Activated CD4-positive, alpha-beta T cell treated with anti-CD3 and anti-CD28 coated beads, Interleukin-2, amount 50 U/mL, for 1 hour (primary cell): ENCODE measurements around the gene LYZL2.
"Not testable (repeated sequence)": the region's sequence is repeated elsewhere in the genome, so short reads cannot be mapped to it uniquely, and the experiment has no call there.

Experiments
- DNase-seq: peaks from one replicate; pipeline ENCODE4 v3.0.0-alpha.2; 2020

The LYZL2 gene

DNA sequence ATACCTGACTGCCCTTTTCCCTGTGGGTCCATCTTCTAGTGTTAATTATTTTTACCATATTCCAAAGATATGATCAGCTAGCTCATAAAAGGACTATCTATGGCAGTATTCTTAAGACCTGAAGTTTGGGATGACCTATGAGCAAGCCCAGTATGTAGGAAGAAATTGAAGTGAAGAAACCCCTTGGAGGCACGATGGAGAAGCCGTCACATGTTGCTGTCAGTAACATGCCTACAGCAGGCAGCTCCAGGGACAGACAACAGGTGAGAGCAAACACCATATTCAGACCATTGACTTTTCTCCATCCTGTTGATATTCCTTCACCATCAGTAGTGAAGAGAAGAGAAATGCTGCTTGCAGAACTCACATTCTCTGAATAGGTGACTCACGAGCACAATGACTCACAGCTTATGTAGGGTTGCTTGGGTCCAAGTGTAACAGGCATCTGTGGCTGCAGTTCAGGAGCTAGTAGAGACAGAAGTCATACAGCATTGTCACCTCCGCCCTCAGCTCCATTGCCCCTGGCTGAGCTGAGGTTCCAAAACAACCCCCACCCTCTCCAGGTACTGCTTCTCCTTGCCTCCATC lies 8.4 kb upstream of the LYZL2 start:
- DNase-seq = no peak

DNA sequence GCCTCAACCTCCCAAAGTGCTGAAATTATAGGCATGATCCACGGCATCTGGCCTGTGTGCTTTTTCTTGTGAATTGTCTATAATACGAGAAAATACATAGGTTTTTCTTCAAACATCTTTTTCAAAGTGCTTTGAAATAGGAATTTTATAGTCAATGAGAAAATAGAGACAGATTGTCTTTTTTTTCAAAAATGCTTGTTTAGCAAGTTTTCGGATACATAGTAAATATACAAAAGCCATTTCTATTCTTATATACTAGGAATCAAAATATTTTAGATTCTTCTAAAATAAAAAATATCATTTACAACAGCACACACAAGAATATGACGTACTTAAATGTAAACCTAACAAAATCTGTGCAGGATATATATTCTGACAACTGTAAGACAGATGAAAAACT lies 1.6 kb upstream of the LYZL2 start:
- no peak for DNase-seq

DNA sequence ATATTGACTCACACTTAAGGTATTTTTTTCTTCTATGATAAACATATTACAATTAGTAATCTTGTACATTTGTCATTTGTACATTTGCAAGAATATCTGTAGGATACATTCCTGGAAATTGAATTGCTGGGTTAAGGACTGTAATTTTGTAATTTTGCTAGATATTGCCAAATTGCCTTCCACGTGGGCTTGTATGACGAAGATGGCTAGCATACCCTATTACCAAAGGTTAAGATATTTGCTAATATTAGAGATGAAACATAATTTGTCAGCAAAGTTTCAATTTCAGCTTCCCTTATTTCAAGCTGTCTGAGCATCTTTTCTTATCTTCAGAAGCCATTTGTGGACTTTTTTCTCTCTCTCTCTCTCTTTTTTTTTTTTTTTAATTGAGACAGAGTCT lies 1.0 kb upstream of the LYZL2 start:
- no peak for DNase-seq

DNA sequence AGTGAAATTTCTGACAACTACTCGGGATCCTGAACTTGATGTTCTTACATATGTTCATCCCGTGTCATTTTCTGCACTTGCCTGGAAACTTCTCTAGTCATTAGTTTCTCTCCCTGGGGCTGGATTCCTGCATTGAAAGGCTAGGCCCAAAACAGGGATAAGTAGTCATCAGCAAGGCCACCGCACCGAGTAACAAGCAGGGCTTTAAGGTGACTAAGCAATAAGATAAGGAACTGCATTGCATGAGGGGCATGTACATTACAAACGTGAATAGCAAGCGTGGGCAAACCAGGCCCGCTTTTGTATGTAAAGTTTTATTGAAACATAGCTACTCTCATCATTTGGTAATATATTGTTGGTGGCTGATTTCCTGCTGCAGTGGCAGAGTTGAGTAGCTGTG lies 977 bp downstream of the LYZL2 start:
- DNase-seq = not testable (repeated sequence)

DNA sequence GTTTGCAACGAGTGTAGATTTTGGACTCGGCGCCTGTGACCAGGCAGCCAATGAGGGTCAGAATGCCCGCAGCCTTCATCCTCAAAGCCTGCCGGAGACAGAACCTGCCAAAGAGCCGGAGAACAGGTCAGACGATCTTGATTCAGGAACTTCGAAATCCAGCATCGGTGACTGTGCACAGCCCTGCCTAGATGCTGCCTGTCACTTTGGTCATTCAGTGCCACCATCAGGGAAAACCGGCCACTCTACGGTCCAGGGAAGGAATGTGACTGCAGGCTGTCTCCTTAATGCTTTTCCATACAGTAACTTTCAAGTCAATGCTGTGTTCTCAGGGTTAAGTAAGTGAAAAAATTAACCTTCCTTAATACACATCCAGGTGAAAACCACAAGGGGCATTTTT lies 2.7 kb downstream of the LYZL2 start:
- DNase-seq = not testable (repeated sequence)

DNA sequence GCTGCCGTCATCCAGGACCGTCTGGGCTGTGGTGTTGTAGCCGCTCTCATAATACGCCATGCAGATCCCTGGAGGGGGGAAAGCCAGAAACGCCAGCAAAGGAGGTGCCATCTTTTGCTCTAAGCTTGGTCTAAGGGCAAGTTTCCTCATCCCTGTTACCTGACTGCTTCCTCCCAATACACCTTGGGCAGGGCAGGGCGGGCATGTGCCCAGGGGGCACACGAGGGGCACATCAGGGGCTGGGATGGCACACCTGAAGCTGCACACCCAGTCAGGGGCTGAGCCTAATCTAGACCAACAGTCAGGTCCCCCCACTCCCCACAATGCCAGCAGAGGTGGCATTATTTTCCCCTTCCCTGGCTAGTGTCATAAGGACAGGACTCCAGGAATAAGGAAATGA lies 3.4 kb downstream of the LYZL2 start:
- DNase-seq = not testable (repeated sequence)

DNA sequence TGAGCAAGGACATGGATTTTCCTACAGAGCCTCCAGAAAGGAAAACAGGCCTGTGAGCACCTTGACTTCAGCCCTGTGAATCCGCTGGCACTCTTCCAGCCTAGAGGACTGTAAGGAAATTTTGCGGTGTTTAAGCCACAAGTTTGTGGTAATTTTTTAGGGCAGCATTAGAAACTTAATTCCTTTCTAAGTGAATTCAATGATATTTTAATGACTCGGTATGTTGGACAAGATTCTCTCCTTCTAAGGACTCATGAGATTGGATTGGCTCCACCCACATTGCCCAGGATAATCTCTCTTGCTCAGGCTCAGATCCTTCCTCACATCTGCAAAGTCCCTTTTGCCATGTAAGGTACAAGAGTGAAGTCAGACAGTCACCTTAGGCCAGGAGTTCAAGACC lies 4.5 kb downstream of the LYZL2 start:
- DNase-seq = no peak

DNA sequence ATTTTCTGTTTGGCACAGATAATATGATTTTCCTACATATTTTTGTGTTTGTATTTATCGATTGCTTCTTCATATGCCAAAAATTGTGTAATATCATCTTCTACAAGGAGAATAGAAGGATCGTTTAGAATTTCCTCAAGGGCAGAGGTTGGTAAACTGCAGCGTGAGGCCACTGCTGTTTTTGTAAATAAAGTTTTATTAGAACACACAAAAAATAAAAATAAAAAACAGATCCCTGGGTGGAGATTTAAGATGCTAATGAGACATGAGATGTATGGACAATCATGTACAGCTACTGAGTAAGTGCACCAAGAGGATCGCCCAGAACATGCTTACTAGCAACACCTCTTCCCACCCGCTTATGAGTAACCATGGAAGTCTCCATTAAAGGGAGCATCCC lies 9.6 kb downstream of the LYZL2 start:
- no peak for DNase-seq

DNA sequence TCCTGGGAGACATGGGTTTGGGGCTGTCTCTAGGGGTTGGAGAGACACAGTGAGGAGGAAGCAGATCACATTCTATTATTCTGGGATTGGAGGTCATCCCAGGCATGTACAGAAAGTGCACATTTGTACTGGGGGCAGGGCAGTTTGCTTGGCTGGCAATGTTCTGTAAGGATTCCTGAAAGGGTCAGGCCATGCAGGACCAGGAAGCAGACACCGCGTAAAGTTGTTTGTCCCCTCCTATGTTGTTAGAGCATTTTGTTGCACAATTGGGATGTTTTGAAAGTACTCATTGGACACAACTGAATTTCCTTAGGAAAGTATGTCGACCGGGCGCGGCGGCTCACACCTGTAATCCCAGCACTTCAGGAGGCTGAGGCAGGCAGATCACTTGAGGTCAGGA lies 12.5 kb downstream of the LYZL2 start:
- DNase-seq = no peak

DNA sequence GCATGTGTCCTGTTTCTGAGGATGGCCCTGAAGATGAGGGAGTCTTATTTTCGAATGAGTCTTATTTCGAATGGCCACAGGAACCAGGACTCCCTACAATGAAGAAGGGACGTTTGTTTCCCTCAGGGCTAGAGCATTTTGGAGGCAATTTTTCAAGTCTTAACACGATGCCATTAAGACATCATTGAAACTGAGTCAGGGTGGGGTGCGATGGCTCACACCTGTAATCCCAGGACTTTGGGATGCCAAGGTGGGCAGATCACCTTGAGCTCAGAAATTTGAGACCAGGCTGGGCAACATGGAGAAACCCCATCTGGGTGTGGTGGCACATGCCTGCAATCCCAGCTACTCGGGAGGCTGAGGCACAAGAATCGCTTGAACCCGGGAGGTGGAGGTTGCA lies 18.5 kb downstream of the LYZL2 start:
- not testable (repeated sequence) for DNase-seq

DNA sequence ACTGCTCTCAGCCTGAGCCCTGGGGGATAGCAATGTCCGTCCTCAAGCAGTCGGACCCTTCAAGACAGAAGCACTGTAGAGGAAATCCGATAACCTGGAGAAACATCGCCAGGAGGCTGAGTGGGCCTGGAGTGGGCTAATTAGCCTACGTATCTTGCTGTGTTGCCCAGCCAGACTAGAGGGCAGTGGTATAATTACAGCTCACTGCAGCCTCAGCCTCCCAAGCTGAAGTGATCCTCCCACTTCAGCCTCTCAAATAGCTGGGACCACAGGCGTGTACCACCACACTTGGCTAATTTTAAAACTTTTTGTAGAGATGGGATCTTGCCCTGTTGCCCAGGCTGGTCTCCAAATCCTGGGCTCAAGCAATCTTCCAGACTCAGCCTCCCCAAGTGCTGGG lies 21.7 kb downstream of the LYZL2 start:
- DNase-seq = no peak

DNA sequence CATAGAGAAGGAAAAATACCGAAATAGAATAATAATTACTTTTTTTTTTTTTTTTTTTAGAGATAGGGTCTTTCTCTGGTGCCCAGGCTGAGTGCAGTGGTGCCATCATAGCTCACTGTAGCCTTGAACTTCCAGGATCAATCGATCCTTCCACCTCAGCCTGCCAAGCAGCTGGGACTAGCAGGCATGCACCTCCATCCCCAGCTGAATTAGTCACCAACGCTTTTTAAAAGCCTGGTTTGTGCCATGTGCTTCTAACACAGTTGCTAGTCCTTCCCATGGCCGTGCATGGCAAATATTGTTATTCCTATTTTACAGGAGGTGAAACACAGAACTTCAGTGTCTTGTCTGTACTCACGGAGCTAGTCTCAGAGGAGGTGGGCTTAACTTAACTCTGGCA lies 23.2 kb downstream of the LYZL2 start:
- no peak for DNase-seq

DNA sequence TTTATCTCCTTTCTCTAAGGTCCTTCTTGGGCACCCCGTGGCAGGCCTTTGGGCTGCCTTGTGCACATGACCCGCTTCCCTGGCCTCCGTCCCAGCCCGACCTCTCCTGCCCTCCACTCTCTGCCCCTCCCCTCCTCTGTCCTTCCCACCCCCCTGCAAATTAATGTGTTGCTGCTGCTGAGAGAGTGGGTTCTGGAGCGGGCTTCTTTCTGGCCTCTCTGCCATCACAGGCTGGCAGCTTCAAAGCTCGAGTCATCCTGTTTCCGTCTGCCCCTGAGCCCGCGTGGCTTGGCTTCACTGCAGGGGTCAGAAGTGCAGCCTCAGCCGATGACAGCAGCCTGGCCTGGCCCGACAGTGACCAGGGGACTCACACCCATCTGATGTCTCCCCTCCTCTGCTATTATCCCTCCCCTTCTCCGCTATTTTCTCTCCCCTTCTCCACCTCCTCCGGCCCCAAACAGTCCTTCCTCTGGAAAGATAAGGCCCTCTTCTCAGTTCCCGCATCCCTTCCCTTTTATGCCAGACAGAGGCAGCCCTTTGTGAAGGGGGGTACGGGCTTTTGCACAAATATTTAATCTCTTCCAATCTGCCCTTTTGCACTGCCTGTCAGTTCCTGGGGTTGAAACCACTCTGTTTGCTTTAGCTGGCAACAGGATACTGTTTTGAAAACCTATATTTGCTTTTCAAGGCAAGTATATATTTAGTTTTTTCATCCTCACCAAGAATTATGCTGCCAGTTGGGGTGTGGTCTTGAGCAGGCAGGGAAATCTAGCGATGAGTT lies 24.0 kb downstream of the LYZL2 start:
- not testable (repeated sequence) for DNase-seq

DNA sequence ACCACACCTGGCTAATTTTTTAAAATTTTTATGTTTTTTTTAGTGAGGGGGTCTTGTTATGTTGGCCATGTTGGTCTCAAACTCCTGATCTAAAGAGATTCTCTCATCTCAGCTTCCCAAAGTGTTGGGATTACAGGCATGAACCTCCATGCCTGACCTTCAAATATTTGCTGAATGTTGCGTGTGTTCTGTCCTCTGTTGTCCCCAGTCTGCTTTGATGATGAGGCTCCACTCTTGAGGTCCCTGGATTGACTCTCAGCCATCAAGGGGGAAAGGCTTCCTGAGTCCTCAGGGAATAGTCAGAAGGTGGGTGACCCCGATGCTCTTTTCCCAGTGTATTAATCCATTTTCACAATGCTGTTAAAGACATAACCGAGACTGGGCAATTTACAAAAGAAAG lies 26.0 kb downstream of the LYZL2 start:
- DNase-seq = no peak

DNA sequence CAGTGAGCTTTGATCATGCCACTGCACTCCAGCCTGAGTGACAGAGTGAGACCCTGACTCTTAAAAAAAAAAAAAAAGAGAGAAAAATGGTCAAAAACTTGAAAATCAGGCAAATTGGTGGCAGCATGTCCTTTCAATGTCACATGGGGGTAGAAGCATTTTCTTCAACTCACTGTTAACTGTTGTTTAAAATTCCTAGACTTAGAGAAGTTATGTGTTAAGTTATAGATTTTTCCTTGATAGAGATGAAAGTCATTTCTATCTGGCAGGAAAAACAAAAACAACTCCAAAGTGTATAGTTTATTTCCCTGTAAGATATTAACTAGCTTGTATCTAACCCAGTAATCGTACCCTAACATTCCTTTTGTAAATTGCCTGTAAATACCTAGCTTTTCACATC lies 26.8 kb downstream of the LYZL2 start:
- no peak for DNase-seq

DNA sequence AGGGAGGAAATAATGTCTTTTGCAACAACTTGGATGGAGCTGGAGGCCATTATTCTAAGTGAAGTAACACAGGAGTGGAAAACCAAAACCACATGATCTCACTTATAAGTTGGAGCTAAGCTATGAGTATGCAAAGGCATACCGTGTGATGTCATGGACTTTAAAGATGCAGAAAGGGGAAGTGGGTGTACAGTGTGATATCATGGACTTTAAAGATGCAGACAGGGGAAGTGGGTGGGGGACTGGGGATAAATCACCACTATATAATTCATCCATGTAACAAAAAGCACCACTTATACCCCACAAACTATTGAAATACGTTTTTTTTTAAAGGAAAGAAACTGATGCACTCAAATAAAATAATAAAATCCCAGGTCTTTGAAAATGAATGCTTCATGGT lies 29.5 kb downstream of the LYZL2 start:
- no peak for DNase-seq

DNA sequence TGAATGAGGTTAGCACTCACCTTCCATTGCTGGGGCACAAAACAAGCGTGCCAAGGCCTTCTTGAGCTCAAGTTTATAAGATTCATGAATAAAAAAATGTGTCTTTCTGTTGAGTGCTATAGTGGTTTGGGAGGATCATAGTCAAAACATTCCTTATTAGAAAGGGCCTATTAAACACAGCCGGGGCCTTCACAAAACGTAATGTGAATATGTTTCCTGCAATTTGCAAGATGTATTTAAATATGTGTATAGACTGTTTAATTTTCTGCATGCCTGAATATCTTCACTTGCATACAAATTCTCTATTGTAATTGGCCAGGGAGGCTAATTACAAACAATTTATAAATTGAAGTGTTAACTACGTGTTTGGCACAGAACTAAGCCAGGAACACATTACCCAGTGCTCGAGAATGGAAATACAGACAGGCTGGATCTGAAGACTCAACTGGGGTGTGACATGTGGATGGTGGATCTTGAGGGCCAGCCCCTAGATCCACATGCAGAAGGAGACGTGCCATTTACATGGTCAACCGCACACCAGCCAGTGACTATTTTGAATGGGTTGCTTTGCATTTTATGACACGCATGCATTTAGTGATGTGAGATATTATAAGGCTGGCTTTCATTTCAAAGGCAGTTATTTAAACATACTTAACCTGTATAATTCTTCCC lies 31.3 kb downstream of the LYZL2 start:
- DNase-seq = no peak

DNA sequence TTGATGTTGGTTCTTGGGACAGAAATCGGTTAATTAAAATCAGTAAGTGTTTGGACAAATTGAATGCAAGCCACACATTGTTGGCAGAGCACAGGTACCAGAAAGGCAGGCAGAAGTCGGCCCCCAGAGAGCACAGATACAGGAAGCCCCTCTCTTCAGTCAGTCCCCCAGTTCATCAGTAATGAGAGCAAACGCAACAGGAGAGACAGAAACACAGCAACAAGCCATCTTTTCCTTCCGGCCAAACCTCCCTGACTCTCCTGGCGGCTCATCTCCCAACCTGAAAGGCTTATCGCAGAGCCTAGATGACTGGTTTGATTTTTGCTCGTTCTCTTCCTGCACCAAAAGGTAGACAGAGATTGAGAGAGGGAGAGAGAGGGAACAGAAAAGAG lies 32.1 kb downstream of the LYZL2 start:
- DNase-seq = not testable (repeated sequence)

DNA sequence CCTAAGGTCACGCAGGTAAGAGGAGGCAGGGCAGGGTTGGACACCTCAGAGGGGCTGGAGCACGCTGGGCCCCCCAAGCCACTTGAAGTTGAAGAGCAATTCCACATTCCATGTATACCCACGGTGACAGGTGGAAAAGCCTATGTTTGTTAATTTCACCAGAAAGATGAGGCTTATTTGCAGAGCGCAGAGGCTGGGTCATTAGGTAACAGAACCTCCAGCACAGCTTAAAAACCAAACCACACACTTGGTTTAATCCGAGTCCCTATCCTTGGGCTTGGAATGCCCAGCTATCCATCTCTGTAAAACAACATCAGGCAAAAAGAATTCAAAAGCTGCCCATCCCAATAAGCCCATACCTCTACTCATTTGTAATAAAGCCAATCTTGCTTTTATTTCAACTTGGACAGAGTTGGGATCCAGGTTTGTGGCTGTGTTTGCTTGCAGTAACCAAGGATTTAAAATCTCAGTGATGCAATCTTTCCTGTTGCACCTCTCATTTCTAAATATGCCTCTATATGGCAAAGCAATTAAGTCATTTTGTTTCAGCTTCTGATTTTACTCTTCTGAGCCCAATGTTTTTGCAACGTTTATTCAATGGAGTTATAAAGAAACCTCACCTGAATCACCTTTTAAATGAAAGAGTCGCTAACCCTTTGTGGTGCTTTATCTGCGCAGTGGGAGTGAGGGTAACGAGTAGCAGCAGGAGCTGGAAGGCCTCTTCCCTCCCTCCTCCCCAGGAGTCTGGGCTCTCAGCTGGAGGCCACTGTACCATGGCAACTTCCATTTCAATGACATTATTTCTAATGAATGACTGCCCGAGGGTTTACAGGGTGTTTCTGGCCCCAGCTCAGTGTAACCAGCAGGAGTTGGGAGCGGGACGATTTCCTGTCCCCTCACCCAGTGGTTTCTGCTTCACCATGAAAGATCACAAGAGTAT lies 32.8 kb downstream of the LYZL2 start:
- DNase-seq = not testable (repeated sequence)

DNA sequence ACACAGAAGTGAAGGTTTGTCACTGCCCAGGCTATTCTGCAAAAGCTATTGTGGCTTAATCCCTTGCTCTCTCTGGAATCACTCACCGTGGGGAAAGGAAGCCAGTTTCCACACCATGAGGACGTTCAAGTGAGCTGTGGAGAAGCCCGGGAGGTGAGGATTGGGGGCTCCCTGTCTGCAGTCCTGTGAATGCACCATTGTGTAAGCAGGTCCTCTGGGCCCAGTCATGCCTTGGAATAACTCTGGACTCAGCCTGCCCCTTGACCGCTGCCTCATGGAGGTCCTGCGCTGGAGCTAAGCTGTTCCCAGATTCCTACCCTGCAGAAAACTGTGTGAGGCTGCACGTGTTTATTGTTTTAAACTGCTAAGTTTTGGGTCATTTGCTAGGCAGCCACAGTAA lies 33.5 kb downstream of the LYZL2 start:
- DNase-seq = no peak

DNA sequence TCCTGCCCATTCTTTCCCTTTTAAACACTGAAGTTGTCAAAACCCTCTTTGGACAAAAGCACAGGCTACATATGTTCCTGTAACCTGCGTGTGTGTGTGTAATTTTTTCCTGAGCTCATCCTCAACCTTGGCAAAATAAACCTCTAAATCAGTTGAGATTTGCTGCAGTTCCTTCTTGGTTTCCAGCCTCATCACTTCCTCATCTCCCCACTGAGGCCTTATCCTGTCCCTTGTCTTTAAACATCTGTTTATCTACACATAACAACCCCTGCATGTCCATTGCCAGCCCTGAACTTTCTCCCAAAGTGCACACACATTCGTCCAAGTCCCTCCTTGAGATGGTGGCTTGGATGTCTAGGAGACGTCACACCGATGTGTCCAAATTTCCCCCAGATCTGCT lies 35.5 kb downstream of the LYZL2 start:
- no peak for DNase-seq

DNA sequence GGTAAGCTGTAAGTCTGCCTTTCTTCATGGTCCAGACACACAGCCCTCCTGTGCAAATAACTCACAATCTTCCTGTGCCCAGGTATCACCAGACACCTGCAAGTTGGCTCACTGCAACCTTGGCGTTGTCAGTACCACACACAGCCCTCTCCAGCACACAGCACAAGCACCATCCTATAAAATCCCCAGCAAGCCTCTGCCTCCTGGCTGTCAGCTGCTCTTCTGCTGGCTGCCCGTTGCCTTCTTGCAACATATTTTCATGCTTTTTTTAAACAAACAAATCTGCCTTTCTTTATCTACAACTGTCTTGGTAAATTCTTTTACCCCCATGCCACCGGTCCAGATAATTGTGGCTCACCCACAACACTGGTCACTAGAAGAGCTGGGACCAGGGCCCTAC lies 36.8 kb downstream of the LYZL2 start:
- not testable (repeated sequence) for DNase-seq

DNA sequence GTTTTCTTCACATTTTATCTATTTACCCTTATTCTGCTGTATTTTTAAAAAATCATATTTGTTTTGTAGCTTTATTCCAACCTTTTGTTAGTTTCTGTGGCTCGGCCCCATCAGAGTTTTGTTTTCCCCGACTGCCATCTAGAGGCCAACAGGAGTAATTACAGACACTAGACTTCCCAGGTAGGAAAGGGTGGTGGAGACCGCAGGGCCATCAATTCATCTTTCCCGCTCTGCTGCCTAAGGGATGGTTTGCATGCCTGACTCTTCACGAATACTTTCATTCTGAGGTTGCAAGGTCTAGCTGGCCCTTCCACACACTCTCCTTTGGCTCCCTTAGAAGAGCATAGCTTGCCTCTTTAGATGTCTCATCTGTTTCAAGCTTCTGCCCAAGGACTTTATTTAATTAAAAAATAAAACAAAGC lies 38.3 kb downstream of the LYZL2 start:
- DNase-seq = peak; percentile 21
